ENCODE data around the gene RNF4. TPM values are rescaled to one million over a fixed set of nuclear protein-coding genes. Genes with fewer than 3 reads are reported as not detected.

Gene RNF4
- total RNA-seq, 1 donor from 2014 or later, result 52.7 TPM

GRCh38 chr4:2451036-2451520 is 17.8 kb upstream of the RNF4 start:
- Histone ChIP-seq H3K36me3 (ENCODE audit: control insufficient read depth, insufficient read depth, low read length) (no peaks in the 10 kb centered on the region), H3K4me3 (ENCODE audit: low read depth, low read length) (no peak overlapping the region), H3K27me3 (ENCODE audit: control insufficient read depth, insufficient read depth, low read length) (peaks cover 2% of the 10 kb centered on the region)
- DNase-seq (ENCODE audit: low read depth) (no peak), FAIRE-seq (no peak)
- TF ChIP-seq CTCF (IDR thresholded peaks at IDR 0.05; ENCODE audit: insufficient read depth, low read length, severe bottlenecking), result no peak

GRCh38 chr4:2451821-2452785 is 16.8 kb upstream of the RNF4 start:
- H3K36me3 ChIP-seq (ENCODE audit: control insufficient read depth, insufficient read depth, low read length), result no peaks in the 10 kb centered on the region
- no peak for FAIRE-seq
- no peak for TF ChIP-seq CTCF (IDR thresholded peaks at IDR 0.05; ENCODE audit: insufficient read depth, low read length, severe bottlenecking)
- no peak overlapping the region for H3K4me3 ChIP-seq (ENCODE audit: low read depth, low read length)
- DNase-seq (ENCODE audit: low read depth), result no peak
- H3K27me3 ChIP-seq (ENCODE audit: control insufficient read depth, insufficient read depth, low read length), result peaks cover 2% of the 10 kb centered on the region

GRCh38 chr4:2457481-2458295 is 11.2 kb upstream of the RNF4 start:
- TF ChIP-seq CTCF (IDR thresholded peaks at IDR 0.05; ENCODE audit: insufficient read depth, low read length, severe bottlenecking), result no peak
- H3K36me3 ChIP-seq (ENCODE audit: control insufficient read depth, insufficient read depth, low read length), result no peaks in the 10 kb centered on the region
- DNase-seq (ENCODE audit: low read depth) (no peak), FAIRE-seq (no peak)
- no peak overlapping the region for H3K4me3 ChIP-seq (ENCODE audit: low read depth, low read length)
- H3K27me3 ChIP-seq (ENCODE audit: control insufficient read depth, insufficient read depth, low read length), result no peaks in the 10 kb centered on the region

- no peaks in the 10 kb centered on the region for H3K36me3 ChIP-seq (ENCODE audit: control insufficient read depth, insufficient read depth, low read length)
- no peak overlapping the region for H3K4me3 ChIP-seq (ENCODE audit: low read depth, low read length)
- no peak for TF ChIP-seq CTCF (IDR thresholded peaks at IDR 0.05; ENCODE audit: insufficient read depth, low read length, severe bottlenecking)
- FAIRE-seq (no peak), DNase-seq (ENCODE audit: low read depth) (no peak)
- no peaks in the 10 kb centered on the region for H3K27me3 ChIP-seq (ENCODE audit: control insufficient read depth, insufficient read depth, low read length)
These were observed 10.1 kb upstream of the RNF4 start for GRCh38 chr4:2458546-2459491.

Measured in bronchial epithelial cell (primary cell).